ENCODE measurements around the gene ODC1.

The ODC1 gene

GRCh38 chr2:10423400-10423774 is 24.7 kb downstream of the ODC1 start:
- Histone ChIP-seq H3K36me3 (peaks cover 44% of the 10 kb centered on the region), H3K4me1 (peaks cover 69% of the 10 kb centered on the region), H3K9ac (no peak overlapping the region)

GRCh38 chr2:10422732-10423399 is 25.3 kb downstream of the ODC1 start:
- H3K4me1 ChIP-seq, result peaks cover 72% of the 10 kb centered on the region
- H4K20me1 ChIP-seq, result peaks cover 57% of the 10 kb centered on the region
- H3K9ac ChIP-seq, result no peak overlapping the region
- no peak for TF ChIP-seq Cebpa-rat (IDR thresholded peaks at IDR 0.05)
- no peak overlapping the region for H3K27ac ChIP-seq
- H3K4me3 ChIP-seq, result no peak overlapping the region
- peak overlapping the region; percentile 95 for H3K4me2 ChIP-seq
- no peaks in the 10 kb centered on the region for H3K27me3 ChIP-seq
- H3K9me3 ChIP-seq, result no peaks in the 10 kb centered on the region
- H3K36me3 ChIP-seq, result peaks cover 44% of the 10 kb centered on the region

More at GRCh38 chr2:10423400-10423774, 24.7 kb downstream of the ODC1 start:
- TF ChIP-seq Cebpa-rat (IDR thresholded peaks at IDR 0.05), result no peak
- Histone ChIP-seq H3K27ac (no peak overlapping the region), H3K4me3 (no peak overlapping the region), H3K9me3 (no peaks in the 10 kb centered on the region), H3K4me2 (peak overlapping the region; percentile 95), H3K27me3 (no peaks in the 10 kb centered on the region), H4K20me1 (peaks cover 53% of the 10 kb centered on the region)

- H3K9ac ChIP-seq, result no peak overlapping the region
- no peaks in the 10 kb centered on the region for H3K9me3 ChIP-seq
- peaks cover 72% of the 10 kb centered on the region for H3K4me1 ChIP-seq
- peak overlapping the region; percentile 95 for H3K4me2 ChIP-seq
- H3K4me3 ChIP-seq, result no peak overlapping the region
- H3K36me3 ChIP-seq, result peaks cover 44% of the 10 kb centered on the region
- no peaks in the 10 kb centered on the region for H3K27me3 ChIP-seq
- H4K20me1 ChIP-seq, result peaks cover 55% of the 10 kb centered on the region
- TF ChIP-seq Cebpa-rat (IDR thresholded peaks at IDR 0.05), result no peak
- no peak overlapping the region for H3K27ac ChIP-seq
Measured at GRCh38 chr2:10422251-10422650, 25.9 kb downstream of the ODC1 start.

GRCh38 chr2:10419553-10420257 is 28.4 kb downstream of the ODC1 start:
- Histone ChIP-seq H3K4me3 (no peak overlapping the region), H3K27ac (no peak overlapping the region), H3K9ac (no peak overlapping the region), H3K36me3 (peaks cover 56% of the 10 kb centered on the region), H3K27me3 (no peaks in the 10 kb centered on the region), H3K4me2 (no peak overlapping the region), H3K4me1 (peaks cover 61% of the 10 kb centered on the region), H4K20me1 (peaks cover 45% of the 10 kb centered on the region), H3K9me3 (no peaks in the 10 kb centered on the region)
- TF ChIP-seq Cebpa-rat (IDR thresholded peaks at IDR 0.05), result no peak

- H3K4me2 ChIP-seq, result peak overlapping the region; percentile 52
- H3K4me1 ChIP-seq, result peaks cover 57% of the 10 kb centered on the region
- H4K20me1 ChIP-seq, result peaks cover 40% of the 10 kb centered on the region
- peaks cover 60% of the 10 kb centered on the region for H3K36me3 ChIP-seq
- no peaks in the 10 kb centered on the region for H3K27me3 ChIP-seq
- H3K4me3 ChIP-seq, result no peak overlapping the region
- no peak for TF ChIP-seq Cebpa-rat (IDR thresholded peaks at IDR 0.05)
- H3K9ac ChIP-seq, result no peak overlapping the region
- H3K9me3 ChIP-seq, result no peaks in the 10 kb centered on the region
- no peak overlapping the region for H3K27ac ChIP-seq
Measured at GRCh38 chr2:10417551-10418335, 30.4 kb downstream of the ODC1 start.

GRCh38 chr2:10415640-10416039 is 32.5 kb downstream of the ODC1 start:
- H3K4me3 ChIP-seq, result no peak overlapping the region
- H4K20me1 ChIP-seq, result peaks cover 40% of the 10 kb centered on the region
- peaks cover 5% of the 10 kb centered on the region; the same call in 1 of the 2 replicates for H3K9me3 ChIP-seq
- no peaks in the 10 kb centered on the region for H3K27me3 ChIP-seq
- no peak overlapping the region for H3K9ac ChIP-seq
- no peak for TF ChIP-seq Cebpa-rat (IDR thresholded peaks at IDR 0.05)
- no peak overlapping the region for H3K4me2 ChIP-seq
- peaks cover 63% of the 10 kb centered on the region for H3K4me1 ChIP-seq
- peaks cover 57% of the 10 kb centered on the region for H3K36me3 ChIP-seq
- no peak overlapping the region for H3K27ac ChIP-seq

- Histone ChIP-seq H3K27me3 (no peaks in the 10 kb centered on the region), H3K4me2 (no peak overlapping the region; the same call in 1 of the 2 replicates), H4K20me1 (peaks cover 40% of the 10 kb centered on the region), H3K4me3 (no peak overlapping the region), H3K9me3 (peaks cover 5% of the 10 kb centered on the region; the same call in 1 of the 2 replicates), H3K36me3 (peaks cover 51% of the 10 kb centered on the region), H3K27ac (no peak overlapping the region), H3K4me1 (peaks cover 69% of the 10 kb centered on the region), H3K9ac (no peak overlapping the region)
- no peak for TF ChIP-seq Cebpa-rat (IDR thresholded peaks at IDR 0.05)
Measured at GRCh38 chr2:10415048-10415447, 33.1 kb downstream of the ODC1 start.

GRCh38 chr2:10414591-10414990 is 33.5 kb downstream of the ODC1 start:
- no peak overlapping the region for H3K4me3 ChIP-seq
- H3K9me3 ChIP-seq, result peaks cover 5% of the 10 kb centered on the region; the same call in 1 of the 2 replicates
- H4K20me1 ChIP-seq, result peaks cover 41% of the 10 kb centered on the region
- peaks cover 73% of the 10 kb centered on the region for H3K4me1 ChIP-seq
- H3K9ac ChIP-seq, result no peak overlapping the region
- peak overlapping the region; percentile 18; the same call in 1 of the 2 replicates for H3K4me2 ChIP-seq
- no peaks in the 10 kb centered on the region for H3K27me3 ChIP-seq
- H3K36me3 ChIP-seq, result peaks cover 46% of the 10 kb centered on the region
- TF ChIP-seq Cebpa-rat (IDR thresholded peaks at IDR 0.05), result no peak
- no peak overlapping the region for H3K27ac ChIP-seq

GRCh38 chr2:10413991-10414451 is 34.1 kb downstream of the ODC1 start:
- TF ChIP-seq Cebpa-rat (IDR thresholded peaks at IDR 0.05), result no peak
- peak overlapping the region; percentile 18; the same call in 1 of the 2 replicates for H3K4me2 ChIP-seq

More at GRCh38 chr2:10413991-10414451, 34.1 kb downstream of the ODC1 start:
- peaks cover 79% of the 10 kb centered on the region for H3K4me1 ChIP-seq
- H3K27me3 ChIP-seq, result no peaks in the 10 kb centered on the region
- H3K9ac ChIP-seq, result no peak overlapping the region; the same call in 1 of the 2 replicates
- no peak overlapping the region for H3K4me3 ChIP-seq
- no peak overlapping the region for H3K27ac ChIP-seq
- peaks cover 41% of the 10 kb centered on the region for H3K36me3 ChIP-seq
- peaks cover 5% of the 10 kb centered on the region; the same call in 1 of the 2 replicates for H3K9me3 ChIP-seq
- H4K20me1 ChIP-seq, result peaks cover 42% of the 10 kb centered on the region
